Parathyroid adenoma (tissue), 2 donors: Measurements from ENCODE around the gene IFITM5.

Source experiments
- H2AFZ ChIP-seq: fragments of 300-600 bp; sonication (generic); one replicate; pipeline ENCODE4 v1.7.0; 2017; ENCODE audit warnings: antibody characterized with exemption, mild to moderate bottlenecking
- H3K27ac ChIP-seq: fragments of 300-600 bp; sonication (generic); one replicate; pipeline ENCODE4 v1.7.0; 2017
- H3K27me3 ChIP-seq: fragments of 300-600 bp; sonication (generic); one replicate; pipeline ENCODE4 v1.7.0; 2017; ENCODE audit warnings: low read length; ENCODE audit not compliant: control insufficient read depth, insufficient read depth
- H3K36me3 ChIP-seq: fragments of 300-600 bp; sonication (generic); one replicate; pipeline ENCODE4 v1.7.0; 2017; ENCODE audit warnings: low read length; ENCODE audit not compliant: control insufficient read depth, insufficient read depth
- H3K4me1 ChIP-seq: fragments of 300-600 bp; sonication (generic); one replicate; pipeline ENCODE4 v1.7.0; 2017; ENCODE audit warnings: control low read depth
- H3K4me2 ChIP-seq: fragments of 300-600 bp; sonication (generic); one replicate; pipeline ENCODE4 v1.7.0; 2017; ENCODE audit warnings: low read length
- H3K4me3 ChIP-seq: fragments of 300-600 bp; sonication (generic); one replicate; pipeline ENCODE4 v1.7.0; 2017; ENCODE audit warnings: low read depth, low read length
- H3K79me2 ChIP-seq: fragments of 300-600 bp; sonication (generic); one replicate; pipeline ENCODE4 v1.7.0; 2017; ENCODE audit warnings: control low read depth
- H3K9ac ChIP-seq: fragments of 300-600 bp; sonication (generic); one replicate; pipeline ENCODE4 v1.7.0; 2017; ENCODE audit warnings: mild to moderate bottlenecking
- H3K9me3 ChIP-seq: fragments of 300-600 bp; sonication (generic); one replicate; pipeline ENCODE4 v1.7.0; 2017; ENCODE audit warnings: low read length; ENCODE audit not compliant: control insufficient read depth
- TF ChIP-seq, protein P1 (sequence below): fragments of 300-600 bp; sonication (generic); IDR thresholded peaks from one replicate; pipeline ENCODE4 v1.7.0; 2017; ENCODE audit warnings: antibody characterized with exemption, mild to moderate bottlenecking
- donor health status: primary hyperparathyroidism.

Gene IFITM5

DNA sequence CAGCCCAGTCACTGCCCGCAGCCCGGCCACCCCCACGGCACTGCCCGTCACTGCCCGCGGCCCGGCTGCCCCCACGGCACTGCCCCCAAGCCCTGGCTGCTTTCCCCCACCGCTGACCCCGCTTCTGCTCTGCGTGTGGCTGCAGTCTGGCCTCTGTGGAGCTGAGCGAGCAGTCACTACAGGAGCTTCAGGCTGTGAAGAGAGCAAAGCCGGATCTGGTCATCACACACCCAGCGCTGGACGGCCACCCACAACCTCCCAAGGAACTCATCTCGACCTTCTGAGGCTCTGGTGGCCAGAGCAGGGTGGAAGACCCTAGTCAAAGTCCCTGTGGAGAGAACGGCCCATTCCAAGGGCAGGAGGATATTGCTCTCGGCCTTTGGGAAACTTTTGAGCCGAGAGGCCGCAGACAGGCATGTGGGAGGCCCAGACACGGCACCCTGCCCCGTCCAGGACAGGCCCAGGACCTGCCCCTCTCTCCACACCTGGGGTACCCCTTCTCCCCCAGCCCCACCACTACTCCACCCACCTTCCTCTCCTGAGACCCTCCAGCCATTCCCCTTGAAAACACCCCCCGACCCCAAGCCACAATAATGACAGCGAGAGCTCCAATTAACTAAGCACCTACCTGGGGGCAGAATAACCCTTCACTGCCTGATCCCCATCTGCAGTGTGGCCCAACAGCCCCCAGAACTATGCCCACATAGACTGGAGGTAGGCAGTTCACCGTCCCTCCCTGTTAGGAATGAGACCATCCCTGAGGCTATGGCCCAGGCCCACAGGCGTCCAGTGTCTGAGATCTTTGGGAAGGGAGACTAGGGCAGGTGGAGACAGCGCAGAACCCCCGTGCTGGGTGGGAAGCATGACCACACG, 14.1 kb downstream of the IFITM5 start:
- Histone ChIP-seq H3K9ac (no peak overlapping the region), H3K4me1 (no peaks in the 10 kb centered on the region), H2AFZ (no peak overlapping the region), H3K36me3 (no peaks in the 10 kb centered on the region), H3K4me2 (no peak overlapping the region), H3K9me3 (no peaks in the 10 kb centered on the region), H3K79me2 (no peaks in the 10 kb centered on the region), H3K27me3 (no peaks in the 10 kb centered on the region), H3K27ac (no peak overlapping the region), H3K4me3 (no peak overlapping the region)
- TF ChIP-seq, protein P1, sequence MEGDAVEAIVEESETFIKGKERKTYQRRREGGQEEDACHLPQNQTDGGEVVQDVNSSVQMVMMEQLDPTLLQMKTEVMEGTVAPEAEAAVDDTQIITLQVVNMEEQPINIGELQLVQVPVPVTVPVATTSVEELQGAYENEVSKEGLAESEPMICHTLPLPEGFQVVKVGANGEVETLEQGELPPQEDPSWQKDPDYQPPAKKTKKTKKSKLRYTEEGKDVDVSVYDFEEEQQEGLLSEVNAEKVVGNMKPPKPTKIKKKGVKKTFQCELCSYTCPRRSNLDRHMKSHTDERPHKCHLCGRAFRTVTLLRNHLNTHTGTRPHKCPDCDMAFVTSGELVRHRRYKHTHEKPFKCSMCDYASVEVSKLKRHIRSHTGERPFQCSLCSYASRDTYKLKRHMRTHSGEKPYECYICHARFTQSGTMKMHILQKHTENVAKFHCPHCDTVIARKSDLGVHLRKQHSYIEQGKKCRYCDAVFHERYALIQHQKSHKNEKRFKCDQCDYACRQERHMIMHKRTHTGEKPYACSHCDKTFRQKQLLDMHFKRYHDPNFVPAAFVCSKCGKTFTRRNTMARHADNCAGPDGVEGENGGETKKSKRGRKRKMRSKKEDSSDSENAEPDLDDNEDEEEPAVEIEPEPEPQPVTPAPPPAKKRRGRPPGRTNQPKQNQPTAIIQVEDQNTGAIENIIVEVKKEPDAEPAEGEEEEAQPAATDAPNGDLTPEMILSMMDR, result no peak

GRCh38 chr11:284105-285020, 15.0 kb downstream of the IFITM5 start:
- TF ChIP-seq, protein P1, result no peak
- H3K27me3 ChIP-seq, result no peaks in the 10 kb centered on the region
- no peaks in the 10 kb centered on the region for H3K79me2 ChIP-seq
- no peak overlapping the region for H3K4me2 ChIP-seq
- H3K4me1 ChIP-seq, result no peaks in the 10 kb centered on the region
- no peak overlapping the region for H3K9ac ChIP-seq
- no peaks in the 10 kb centered on the region for H3K9me3 ChIP-seq
- H3K4me3 ChIP-seq, result no peak overlapping the region
- H2AFZ ChIP-seq, result no peak overlapping the region
- no peak overlapping the region for H3K27ac ChIP-seq
- H3K36me3 ChIP-seq, result no peaks in the 10 kb centered on the region

- Histone ChIP-seq H3K9me3 (no peaks in the 10 kb centered on the region), H3K4me2 (no peak overlapping the region), H3K36me3 (no peaks in the 10 kb centered on the region), H3K27ac (no peak overlapping the region), H3K9ac (no peak overlapping the region), H3K79me2 (no peaks in the 10 kb centered on the region), H2AFZ (no peak overlapping the region), H3K4me1 (no peaks in the 10 kb centered on the region), H3K4me3 (no peak overlapping the region), H3K27me3 (no peaks in the 10 kb centered on the region)
- TF ChIP-seq, protein P1, result no peak
Measured at GRCh38 chr11:283405-284104, 15.8 kb downstream of the IFITM5 start.

DNA sequence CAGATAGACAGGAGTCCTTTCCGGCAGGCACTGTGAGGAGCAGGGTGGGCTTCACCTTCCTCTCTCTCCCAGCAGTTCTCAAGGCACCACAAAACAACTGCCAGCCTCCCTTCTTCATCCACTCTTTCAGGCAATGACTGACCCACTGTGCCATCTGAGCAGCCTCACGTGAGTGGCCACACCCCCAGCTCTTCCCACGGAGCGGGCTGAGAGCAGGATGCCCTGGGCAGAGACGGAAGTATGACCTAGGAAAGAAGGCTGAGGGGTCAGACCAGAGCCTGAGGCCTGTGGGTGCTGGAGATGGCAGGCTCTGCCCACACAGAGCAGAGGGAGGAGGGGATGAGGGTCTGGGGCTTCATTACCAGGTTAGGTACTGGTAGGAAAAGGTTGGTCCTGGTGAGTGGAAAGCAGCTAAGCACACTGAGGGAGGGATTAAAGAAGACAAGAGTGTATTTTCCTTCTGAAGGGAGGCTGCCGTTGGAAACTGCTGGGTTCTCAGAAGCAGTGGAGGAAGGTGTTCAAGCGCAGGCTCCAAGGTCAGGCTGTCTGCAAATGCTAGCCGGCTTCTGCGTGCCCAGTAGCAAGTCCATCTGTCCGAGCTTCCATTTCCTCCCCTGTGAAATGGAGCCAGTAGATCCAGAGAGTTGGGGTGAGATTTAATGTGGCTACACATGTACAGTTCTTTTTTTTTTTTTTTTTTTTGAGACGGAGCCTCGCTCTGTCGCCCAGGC, 16.5 kb downstream of the IFITM5 start:
- no peak overlapping the region for H3K27ac ChIP-seq
- no peaks in the 10 kb centered on the region for H3K4me1 ChIP-seq
- no peaks in the 10 kb centered on the region for H3K27me3 ChIP-seq
- no peak overlapping the region for H3K9ac ChIP-seq
- H3K36me3 ChIP-seq, result no peaks in the 10 kb centered on the region
- no peaks in the 10 kb centered on the region for H3K9me3 ChIP-seq
- no peaks in the 10 kb centered on the region for H3K79me2 ChIP-seq
- no peak overlapping the region for H3K4me3 ChIP-seq
- TF ChIP-seq, protein P1, result no peak
- no peak overlapping the region for H3K4me2 ChIP-seq
- H2AFZ ChIP-seq, result no peak overlapping the region
